Upper lobe of left lung (tissue), 4 donors: ENCODE results near the gene TAF1L.

Experiments used
- EP300 ChIP-seq, 4 donors: sonication (generic); formaldehyde crosslinking; IDR thresholded peaks; one replicate each; pipeline ENCODE4 v1.5.1; 2017; ENCODE audit warnings: antibody characterized with exemption in 4 of 4, control low read depth in 2 of 4
- POLR2A ChIP-seq, 4 donors: fragments of 450-650 bp; IDR thresholded peaks; one replicate each; pipeline ENCODE4 v1.5.1; 2016 to 2017; ENCODE audit warnings: antibody characterized with exemption in 4 of 4, mild to moderate bottlenecking in 2 of 4
- POLR2AphosphoS5 ChIP-seq, 2 donors: sonication (generic); formaldehyde crosslinking; IDR thresholded peaks; one replicate each; pipeline ENCODE4 v1.5.1; 2017; ENCODE audit warnings: antibody characterized with exemption in 2 of 2
- TF ChIP-seq, protein P1 (sequence below), 6 experiments: fragments of 450-650 bp in 4 of 6; fragments of 200-600 bp in 2 of 6; sonication (generic) in 2 of 6; IDR thresholded peaks; one replicate each; pipeline ENCODE4 v1.5.1; 2016 to 2019; ENCODE audit warnings: antibody characterized with exemption in 6 of 6

DNA sequence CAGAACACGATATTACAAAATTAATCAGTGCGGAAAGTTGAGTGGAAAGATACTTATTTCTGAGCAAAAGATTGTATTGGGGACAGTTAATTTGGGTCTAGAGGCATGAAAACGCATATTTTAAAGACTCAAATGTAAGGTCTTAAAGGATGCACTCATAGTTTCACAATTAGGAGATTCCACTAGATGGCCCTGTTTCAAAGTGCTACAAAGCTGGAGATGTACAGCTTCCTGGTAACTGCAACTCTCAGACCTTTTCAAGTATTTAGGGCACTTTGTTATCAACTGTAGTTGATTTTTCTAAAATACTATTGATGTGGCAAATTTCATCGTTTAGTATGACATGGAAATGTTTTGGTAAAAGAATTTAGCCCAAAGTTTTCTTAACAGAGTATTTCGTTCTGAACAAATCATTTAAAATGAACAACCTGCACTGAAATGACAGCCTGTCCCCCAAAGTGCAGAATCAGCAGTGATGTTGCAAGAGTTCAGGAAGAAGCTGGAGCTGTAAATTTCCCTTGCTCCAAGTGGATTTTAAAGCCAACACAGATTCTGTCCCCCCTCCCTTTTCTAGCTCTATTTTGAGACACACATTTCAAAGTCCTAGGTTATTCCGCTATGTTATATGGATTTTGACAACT, 46.3 kb downstream of the TAF1L start:
- TF ChIP-seq EP300 (IDR thresholded peaks at IDR 0.05) (no peak), POLR2A (IDR thresholded peaks at IDR 0.05) (no peak), POLR2AphosphoS5 (IDR thresholded peaks at IDR 0.05) (no peak)
- TF ChIP-seq, protein P1, sequence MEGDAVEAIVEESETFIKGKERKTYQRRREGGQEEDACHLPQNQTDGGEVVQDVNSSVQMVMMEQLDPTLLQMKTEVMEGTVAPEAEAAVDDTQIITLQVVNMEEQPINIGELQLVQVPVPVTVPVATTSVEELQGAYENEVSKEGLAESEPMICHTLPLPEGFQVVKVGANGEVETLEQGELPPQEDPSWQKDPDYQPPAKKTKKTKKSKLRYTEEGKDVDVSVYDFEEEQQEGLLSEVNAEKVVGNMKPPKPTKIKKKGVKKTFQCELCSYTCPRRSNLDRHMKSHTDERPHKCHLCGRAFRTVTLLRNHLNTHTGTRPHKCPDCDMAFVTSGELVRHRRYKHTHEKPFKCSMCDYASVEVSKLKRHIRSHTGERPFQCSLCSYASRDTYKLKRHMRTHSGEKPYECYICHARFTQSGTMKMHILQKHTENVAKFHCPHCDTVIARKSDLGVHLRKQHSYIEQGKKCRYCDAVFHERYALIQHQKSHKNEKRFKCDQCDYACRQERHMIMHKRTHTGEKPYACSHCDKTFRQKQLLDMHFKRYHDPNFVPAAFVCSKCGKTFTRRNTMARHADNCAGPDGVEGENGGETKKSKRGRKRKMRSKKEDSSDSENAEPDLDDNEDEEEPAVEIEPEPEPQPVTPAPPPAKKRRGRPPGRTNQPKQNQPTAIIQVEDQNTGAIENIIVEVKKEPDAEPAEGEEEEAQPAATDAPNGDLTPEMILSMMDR (IDR thresholded peaks at IDR 0.05), result peak in 1 of 6 experiments; percentile 23
